HUES64 (cell line): ENCODE data around the gene SNTG2.

Source experiments
- H3K27ac ChIP-seq: 2 replicates; pipeline ENCODE4 v1.7.0; 2013; ENCODE audit warnings: low read depth, low read length, inconsistent platforms
- H3K27me3 ChIP-seq: 2 replicates; pipeline ENCODE4 v1.6.1; 2013; ENCODE audit warnings: mild to moderate bottlenecking, low read length; ENCODE audit not compliant: insufficient read depth
- H3K36me3 ChIP-seq: 2 replicates; pipeline ENCODE4 v1.6.1; 2013; ENCODE audit warnings: mild to moderate bottlenecking, low read length; ENCODE audit not compliant: insufficient read depth
- H3K4me1 ChIP-seq: 2 replicates; pipeline ENCODE4 v1.6.1; 2013; ENCODE audit warnings: mild to moderate bottlenecking, low read length, moderate library complexity; ENCODE audit not compliant: insufficient read depth
- H3K4me3 ChIP-seq: 2 replicates; pipeline ENCODE4 v1.5.1; 2013; ENCODE audit warnings: mild to moderate bottlenecking, low read length, moderate library complexity
- H3K9ac ChIP-seq: 2 replicates; pipeline ENCODE4 v1.6.1; 2013; ENCODE audit warnings: mild to moderate bottlenecking, low read depth, low read length
- H3K9me3 ChIP-seq: 2 replicates; pipeline ENCODE4 v1.6.1; 2013; ENCODE audit warnings: low read depth, low read length; ENCODE audit not compliant: insufficient read depth
- WGBS: fragments of 150-250, 120-280 bp; methylation state at CpG from one replicate; pipeline ENCODE4 v1.1.7; 2013; ENCODE audit warnings: missing lambda C conversion rate; 5-methylcytosine and 5-hydroxymethylcytosine counted together

Gene SNTG2

DNA sequence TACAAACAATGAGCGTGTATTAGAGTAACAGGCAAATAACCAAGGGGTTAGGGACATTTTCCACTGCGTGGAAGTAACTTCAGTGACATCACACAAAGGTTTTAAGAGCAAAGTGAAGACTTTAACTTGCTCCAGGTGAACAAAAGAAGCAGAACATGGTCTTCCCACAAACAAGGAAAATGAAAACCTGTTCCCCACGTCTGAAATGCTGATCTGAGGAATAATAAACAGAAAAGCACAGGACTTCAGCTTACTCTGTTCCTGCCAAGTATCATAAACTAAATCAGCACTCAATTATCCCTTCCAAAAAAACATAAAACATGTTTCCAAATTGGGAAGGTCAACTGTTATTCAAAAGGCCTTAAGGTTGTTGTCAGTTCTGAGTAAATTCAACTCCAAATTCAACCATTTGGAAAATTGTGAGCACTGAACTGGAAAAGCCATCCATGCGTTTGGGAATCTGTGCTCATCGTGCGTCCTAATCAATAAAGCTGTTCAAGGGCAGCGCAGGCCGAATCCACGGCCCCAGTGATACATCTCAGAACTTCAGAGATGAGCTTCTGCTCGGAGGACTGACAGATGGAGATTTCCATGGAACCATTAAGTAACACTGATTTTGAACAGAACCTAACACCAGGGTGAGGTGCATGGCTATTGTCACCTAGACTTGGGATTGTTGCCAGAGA, 7.7 kb upstream of the SNTG2 start:
- Histone ChIP-seq H3K27ac (no peak overlapping the region), H3K36me3 (no peaks in the 10 kb centered on the region), H3K27me3 (no peaks in the 10 kb centered on the region; the same call in none of the 2 replicates), H3K4me3 (no peak overlapping the region), H3K4me1 (peaks cover 11% of the 10 kb centered on the region; the same call in 1 of the 2 replicates), H3K9me3 (peaks cover 6% of the 10 kb centered on the region; the same call in 1 of the 2 replicates), H3K9ac (no peak overlapping the region)
- 96% methylated on average over 10 of the region's 10 CpGs for WGBS

DNA sequence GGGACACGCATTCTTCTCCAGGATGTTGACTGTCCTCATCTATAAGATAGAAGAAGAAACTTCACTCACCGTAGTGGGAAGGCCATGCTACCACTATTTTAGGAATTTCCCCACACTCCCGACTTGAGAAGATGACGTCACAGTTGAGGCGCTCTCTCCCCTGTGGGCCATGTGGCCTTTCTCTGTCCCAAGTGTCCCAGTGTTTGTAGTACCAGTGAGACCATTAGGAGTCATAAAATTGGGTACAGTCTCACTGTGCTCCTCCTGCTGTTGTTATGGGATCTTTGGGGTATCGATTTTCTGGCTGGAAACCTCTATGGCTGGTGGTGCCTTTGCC, 7.2 kb upstream of the SNTG2 start:
- Histone ChIP-seq H3K4me3 (no peak overlapping the region), H3K4me1 (peaks cover 11% of the 10 kb centered on the region; the same call in 1 of the 2 replicates), H3K27me3 (peaks cover under 1% of the 10 kb centered on the region), H3K36me3 (no peaks in the 10 kb centered on the region), H3K27ac (no peak overlapping the region), H3K9ac (no peak overlapping the region), H3K9me3 (peaks cover 6% of the 10 kb centered on the region; the same call in 1 of the 2 replicates)
- 89% methylated on average over 6 of the region's 6 CpGs for WGBS

DNA sequence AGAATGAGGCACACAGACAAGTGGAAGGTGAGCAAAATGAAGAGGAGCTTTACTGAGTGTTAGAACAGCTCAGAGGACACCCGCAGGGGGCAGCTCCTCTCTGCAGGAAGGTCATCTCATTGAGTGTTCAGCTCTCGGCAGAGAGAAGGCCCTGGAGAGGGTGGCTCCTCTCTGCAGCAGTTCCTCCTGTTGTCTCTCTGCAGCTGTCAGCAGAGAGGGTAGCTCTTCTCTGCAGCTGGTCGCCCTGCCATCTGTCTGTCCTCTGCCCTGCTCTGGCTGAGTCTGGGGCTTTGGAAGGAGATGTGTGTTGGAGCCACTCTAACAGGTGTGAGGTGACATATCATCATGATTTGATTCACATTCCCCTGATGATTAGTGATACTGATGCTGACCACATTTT, 6.8 kb upstream of the SNTG2 start:
- Histone ChIP-seq H3K27ac (no peak overlapping the region), H3K9me3 (peaks cover 6% of the 10 kb centered on the region; the same call in 1 of the 2 replicates), H3K27me3 (peaks cover 5% of the 10 kb centered on the region), H3K9ac (no peak overlapping the region), H3K4me3 (no peak overlapping the region), H3K4me1 (peaks cover 15% of the 10 kb centered on the region), H3K36me3 (no peaks in the 10 kb centered on the region)
- 66% methylated on average over 3 of the region's 3 CpGs for WGBS

DNA sequence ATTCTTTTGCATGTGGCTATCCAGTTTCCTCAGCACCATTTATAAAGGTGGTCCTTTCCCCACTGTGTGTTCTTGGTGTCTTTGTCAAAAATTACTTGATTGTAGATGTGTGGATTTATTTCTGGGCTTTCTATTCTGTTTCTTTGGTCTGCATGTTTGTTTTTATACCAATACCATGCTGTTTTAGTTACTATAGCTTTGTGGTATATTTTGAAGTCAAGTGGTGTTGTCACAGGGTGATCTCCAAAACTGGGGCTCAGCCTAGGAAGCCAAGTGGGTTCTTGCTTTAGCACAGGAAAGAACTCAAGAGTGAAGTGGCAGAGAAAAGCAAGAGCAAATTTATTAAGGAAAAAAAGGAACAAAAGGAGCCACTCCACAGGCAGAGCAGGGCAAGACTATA, 6.0 kb upstream of the SNTG2 start:
- Histone ChIP-seq H3K9me3 (peaks cover 6% of the 10 kb centered on the region; the same call in 1 of the 2 replicates), H3K36me3 (no peaks in the 10 kb centered on the region), H3K4me1 (peaks cover 21% of the 10 kb centered on the region)

DNA sequence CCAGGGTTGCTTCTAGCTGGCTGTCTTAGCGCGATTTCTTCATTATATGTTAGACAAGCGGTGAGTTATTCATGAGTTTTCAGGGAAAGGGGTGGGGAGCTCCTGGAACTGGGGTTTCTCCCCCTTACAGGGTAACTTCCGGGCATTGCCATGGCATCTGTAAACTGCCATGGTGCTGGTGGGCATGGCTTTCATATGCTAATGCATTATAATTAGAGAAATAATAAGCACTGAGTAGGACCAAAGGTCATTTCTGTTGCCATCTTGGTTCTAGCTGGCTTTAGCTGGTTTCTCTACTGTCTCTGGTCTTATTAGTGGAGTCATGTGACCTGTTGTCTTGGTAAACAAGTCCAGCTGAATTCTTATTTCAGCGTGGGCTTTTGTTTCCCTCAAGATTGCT, 5.5 kb upstream of the SNTG2 start:
- H3K9ac ChIP-seq = no peak overlapping the region
- H3K4me1 ChIP-seq = peaks cover 21% of the 10 kb centered on the region
- H3K4me3 ChIP-seq = no peak overlapping the region
- 92% methylated on average over 5 of the region's 5 CpGs for WGBS
- H3K36me3 ChIP-seq = no peaks in the 10 kb centered on the region
- peaks cover 18% of the 10 kb centered on the region; the same call in 1 of the 2 replicates for H3K27me3 ChIP-seq
- H3K9me3 ChIP-seq = peaks cover 6% of the 10 kb centered on the region; the same call in 1 of the 2 replicates
- H3K27ac ChIP-seq = no peak overlapping the region

More for the DNA sequence above, 6.0 kb upstream of the SNTG2 start:
- peaks cover 13% of the 10 kb centered on the region; the same call in 1 of the 2 replicates for H3K27me3 ChIP-seq
- no peak overlapping the region for H3K4me3 ChIP-seq
- H3K27ac ChIP-seq = no peak overlapping the region
- no peak overlapping the region for H3K9ac ChIP-seq

DNA sequence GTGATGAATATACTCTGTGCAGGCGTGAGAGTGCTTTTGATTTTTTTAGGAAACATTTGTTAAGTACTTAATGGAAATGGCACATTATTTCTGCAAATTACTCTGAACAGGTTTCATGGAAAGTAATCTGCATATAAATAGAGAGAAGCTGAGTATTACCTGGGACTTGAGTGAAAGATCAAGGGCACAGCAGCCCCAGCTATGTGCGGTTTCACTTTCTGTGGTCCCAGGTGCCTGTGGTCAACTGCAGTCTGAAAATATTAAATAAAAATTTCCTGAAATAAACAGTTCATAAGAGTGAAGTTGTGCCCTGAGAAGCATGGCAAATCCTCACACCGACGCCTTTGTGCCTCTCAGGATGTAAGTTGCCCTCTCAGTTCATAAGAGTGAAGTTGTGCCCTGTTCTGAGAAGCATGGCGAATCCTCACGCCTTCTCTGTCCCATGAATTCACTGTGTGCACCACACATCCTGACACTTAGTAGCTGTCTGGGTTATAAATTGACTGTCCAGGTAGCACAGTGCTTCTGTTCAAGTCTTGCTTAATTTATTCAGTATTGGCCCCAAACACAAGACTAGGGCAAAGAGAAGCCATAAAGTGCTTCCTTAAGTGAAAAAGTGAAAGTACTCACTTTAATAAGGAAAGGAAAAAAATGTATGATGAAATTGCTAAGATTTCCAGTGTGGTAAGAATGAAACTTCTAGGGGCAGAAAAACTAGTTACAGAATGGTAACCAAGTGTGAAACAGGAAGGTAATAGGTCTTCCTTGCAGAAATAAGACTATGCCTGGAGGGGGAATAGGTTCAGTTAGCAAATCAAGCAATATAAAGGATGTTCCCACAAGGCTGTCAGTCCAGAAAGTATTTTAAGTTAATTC, 4.3 kb upstream of the SNTG2 start:
- no peak overlapping the region for H3K9ac ChIP-seq
- H3K36me3 ChIP-seq = no peaks in the 10 kb centered on the region
- H3K4me3 ChIP-seq = no peak overlapping the region
- WGBS = 90% methylated on average over 6 of the region's 6 CpGs
- peaks cover 21% of the 10 kb centered on the region for H3K27me3 ChIP-seq
- H3K27ac ChIP-seq = no peak overlapping the region
- H3K9me3 ChIP-seq = peaks cover 6% of the 10 kb centered on the region; the same call in 1 of the 2 replicates
- peaks cover 21% of the 10 kb centered on the region for H3K4me1 ChIP-seq

DNA sequence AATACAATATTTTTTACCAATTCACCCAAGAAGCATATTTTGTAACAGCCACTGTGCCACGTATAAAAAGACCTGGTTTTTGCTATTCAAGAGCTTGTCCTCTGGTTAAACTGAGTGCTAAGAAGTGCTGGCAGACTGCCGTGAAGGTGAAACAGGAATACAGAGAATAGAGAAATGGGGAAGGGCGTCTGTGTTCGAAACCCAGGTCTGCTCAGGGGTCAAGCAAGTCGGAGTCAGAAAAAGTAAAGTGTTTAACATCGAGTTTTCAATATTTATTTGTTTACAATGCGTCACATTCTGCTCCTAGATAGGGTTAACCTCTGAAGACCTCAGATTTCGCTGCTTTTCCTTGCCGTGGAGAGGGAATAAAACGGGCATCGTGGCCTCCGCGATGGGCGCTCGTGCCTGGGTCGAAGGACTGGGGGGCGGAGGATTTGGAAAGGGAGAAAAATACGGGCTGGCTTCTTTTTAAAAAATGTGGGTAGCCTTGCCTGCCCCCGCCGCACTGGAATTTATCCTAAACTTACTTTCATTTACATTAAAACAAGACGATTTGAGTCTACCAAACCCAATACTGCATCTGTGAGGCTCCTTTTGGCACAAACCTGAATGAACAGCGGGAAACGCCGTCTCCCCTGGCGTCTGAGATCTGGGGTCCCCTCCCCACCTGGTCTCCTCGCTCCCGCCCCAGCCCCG, 1.1 kb upstream of the SNTG2 start:
- H3K27ac ChIP-seq = peak overlapping the region; percentile 75
- 2% methylated on average over 28 of the region's 28 CpGs for WGBS

DNA sequence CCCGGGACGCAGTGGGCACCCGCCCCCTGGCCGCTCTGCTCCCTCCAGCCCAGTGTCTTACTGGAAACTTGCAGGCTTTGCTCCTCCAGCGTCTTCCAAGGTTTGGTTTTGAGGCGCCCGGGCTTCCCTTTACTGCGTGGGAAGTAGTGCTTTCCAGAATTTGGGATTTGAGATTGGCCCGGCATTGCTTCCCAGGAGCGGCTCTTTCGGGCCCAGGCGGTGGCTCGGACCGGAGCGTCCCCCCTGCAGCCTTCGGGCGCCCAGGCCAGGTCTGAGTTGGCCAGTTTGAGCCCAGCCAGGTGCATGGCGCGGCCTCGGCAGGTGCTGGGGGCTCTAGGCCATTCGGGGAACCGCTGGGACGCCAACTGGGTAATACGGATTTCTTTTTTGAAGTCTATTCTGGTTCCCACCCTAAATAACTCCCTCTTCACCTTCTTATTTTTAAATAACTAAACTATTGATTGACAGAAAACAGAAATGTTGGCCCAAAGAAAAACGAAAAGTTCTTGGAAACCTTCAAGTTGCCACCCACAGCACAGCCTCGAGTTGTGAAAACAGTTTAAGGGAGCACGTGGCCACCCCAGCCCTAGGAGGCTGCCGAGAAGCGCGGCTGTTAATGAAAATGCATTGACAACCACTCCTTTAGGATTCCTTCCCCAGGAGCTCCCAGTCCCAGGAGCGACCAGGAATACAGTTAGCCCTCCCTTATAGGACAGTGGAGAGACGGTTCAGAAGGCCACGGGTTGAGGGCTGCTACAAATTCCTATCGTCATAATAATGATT, 766 bp downstream of the SNTG2 start:
- peak overlapping the region; percentile 34; the same call in 1 of the 2 replicates for H3K9ac ChIP-seq
- H3K36me3 ChIP-seq = no peaks in the 10 kb centered on the region
- H3K9me3 ChIP-seq = no peaks in the 10 kb centered on the region
- 8% methylated on average over 34 of the region's 34 CpGs for WGBS
- peaks cover 38% of the 10 kb centered on the region for H3K4me1 ChIP-seq
- peak overlapping the region; percentile 55 for H3K4me3 ChIP-seq
- no peak overlapping the region for H3K27ac ChIP-seq
- peaks cover 34% of the 10 kb centered on the region for H3K27me3 ChIP-seq

More for the DNA sequence above, 1.1 kb upstream of the SNTG2 start:
- Histone ChIP-seq H3K36me3 (no peaks in the 10 kb centered on the region), H3K4me1 (peaks cover 45% of the 10 kb centered on the region), H3K9ac (peak overlapping the region; percentile 45), H3K9me3 (peaks cover 3% of the 10 kb centered on the region; the same call in 1 of the 2 replicates), H3K4me3 (peak overlapping the region; percentile 55), H3K27me3 (peaks cover 34% of the 10 kb centered on the region)

DNA sequence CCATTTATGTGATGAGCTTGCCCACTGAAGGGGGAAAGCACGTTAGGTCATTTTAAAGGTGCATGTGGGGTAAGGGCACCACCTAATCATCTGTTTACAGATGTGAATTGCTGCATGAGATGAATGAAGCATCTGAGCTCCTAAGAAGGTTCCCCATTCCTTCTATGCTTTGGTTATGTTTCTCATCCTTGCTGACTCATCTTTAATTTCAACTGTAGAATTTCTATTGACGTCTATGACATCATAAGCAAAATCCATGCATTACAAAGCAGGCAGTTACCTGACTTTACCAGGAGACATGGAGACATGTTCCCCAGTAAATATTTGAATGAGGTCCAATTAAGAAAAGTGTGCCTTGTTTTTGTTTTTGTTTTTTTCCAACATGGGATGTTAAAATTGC, 2.8 kb downstream of the SNTG2 start:
- H3K27me3 ChIP-seq = peaks cover 33% of the 10 kb centered on the region
- 82% methylated on average over 2 of the region's 2 CpGs for WGBS
- no peaks in the 10 kb centered on the region for H3K36me3 ChIP-seq
- no peak overlapping the region for H3K27ac ChIP-seq
- H3K9me3 ChIP-seq = no peaks in the 10 kb centered on the region
- no peak overlapping the region for H3K4me3 ChIP-seq
- H3K9ac ChIP-seq = no peak overlapping the region
- peaks cover 38% of the 10 kb centered on the region for H3K4me1 ChIP-seq

DNA sequence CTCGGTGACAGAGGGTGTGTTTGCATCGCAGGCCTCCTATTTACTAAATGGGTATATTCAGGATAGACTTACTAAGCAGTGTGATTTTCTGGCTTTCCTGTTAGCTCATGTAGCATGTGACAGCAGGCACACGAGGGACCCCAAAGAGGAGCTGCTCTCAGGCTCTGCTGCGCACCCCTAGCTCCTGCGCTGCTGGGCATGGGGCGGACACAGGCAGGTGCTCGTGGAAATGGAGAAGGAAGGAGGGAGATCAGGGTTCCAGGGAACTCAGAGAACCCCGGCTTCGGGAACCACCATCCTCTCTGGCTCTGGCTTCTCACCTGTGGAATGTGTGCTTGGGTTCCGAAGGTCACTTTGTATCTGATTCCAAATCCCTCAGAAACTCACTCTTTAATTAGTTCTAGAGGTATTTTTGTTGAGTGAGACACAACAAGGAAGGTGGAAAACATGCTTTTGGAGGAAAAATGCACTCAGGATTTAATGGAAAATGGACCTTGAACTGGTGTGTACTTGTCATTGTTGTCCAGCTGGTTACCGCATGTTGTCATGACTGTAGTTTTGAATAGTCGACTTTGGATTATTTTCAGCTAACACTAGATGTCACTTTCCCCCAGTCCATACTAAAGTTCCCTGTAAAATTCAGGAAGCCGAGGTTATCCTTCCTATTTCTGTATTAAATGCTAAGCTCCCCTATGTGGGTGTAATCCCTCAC, 3.5 kb downstream of the SNTG2 start:
- H3K27me3 ChIP-seq = peaks cover 26% of the 10 kb centered on the region
- no peak overlapping the region for H3K27ac ChIP-seq
- no peaks in the 10 kb centered on the region for H3K36me3 ChIP-seq
- H3K9me3 ChIP-seq = no peaks in the 10 kb centered on the region
- no peak overlapping the region for H3K4me3 ChIP-seq
- H3K4me1 ChIP-seq = peaks cover 32% of the 10 kb centered on the region
- H3K9ac ChIP-seq = no peak overlapping the region
- 91% methylated on average over 13 of the region's 13 CpGs for WGBS
